Measurements from ENCODE around the gene PIM2.

Gene PIM2

GRCh38 chrX:48911412-48912182 is 7.2 kb downstream of the PIM2 start, which contains the start of gene SLC35A2:
TSS of gene SLC35A2 (minus strand) at chrX:48911646. CDS start at chrX:48911636, 10 bp downstream.
- no peak for TF ChIP-seq CTCF (conservative IDR thresholded peaks at IDR 0.05)
- peak within 1 kb of the TSS; percentile 64 for H3K27ac ChIP-seq

- peak overlapping the region; percentile 64 for H3K27ac ChIP-seq
- TF ChIP-seq CTCF (conservative IDR thresholded peaks at IDR 0.05): no peak
Observed at GRCh38 chrX:48910926-48911411, 7.9 kb downstream of the PIM2 start.

GRCh38 chrX:48909703-48910294 is 9.0 kb downstream of the PIM2 start:
- H3K27ac ChIP-seq: no peak overlapping the region
- no peak for TF ChIP-seq CTCF (conservative IDR thresholded peaks at IDR 0.05)

DNA sequence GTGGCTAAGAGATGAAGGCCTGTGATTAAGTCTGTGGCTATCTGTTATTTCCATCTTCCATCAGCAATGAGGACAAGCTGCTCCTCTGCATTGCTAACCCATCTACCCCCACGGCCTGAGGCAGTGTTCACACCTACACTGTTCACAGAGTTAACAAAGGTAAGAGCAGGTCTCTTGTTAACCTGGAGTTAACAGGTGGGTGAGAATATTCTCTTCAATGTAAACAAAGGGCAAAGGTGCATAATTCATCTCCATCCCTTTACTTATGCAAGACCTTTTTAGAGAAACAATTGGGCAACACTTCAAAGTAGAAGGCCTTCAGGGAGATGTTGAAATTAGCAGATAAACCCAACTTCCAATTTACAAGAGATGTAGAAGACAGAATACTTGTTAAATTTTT is 10.2 kb downstream of the PIM2 start:
- no peak overlapping the region for H3K27ac ChIP-seq
- no peak for TF ChIP-seq CTCF (conservative IDR thresholded peaks at IDR 0.05)

DNA sequence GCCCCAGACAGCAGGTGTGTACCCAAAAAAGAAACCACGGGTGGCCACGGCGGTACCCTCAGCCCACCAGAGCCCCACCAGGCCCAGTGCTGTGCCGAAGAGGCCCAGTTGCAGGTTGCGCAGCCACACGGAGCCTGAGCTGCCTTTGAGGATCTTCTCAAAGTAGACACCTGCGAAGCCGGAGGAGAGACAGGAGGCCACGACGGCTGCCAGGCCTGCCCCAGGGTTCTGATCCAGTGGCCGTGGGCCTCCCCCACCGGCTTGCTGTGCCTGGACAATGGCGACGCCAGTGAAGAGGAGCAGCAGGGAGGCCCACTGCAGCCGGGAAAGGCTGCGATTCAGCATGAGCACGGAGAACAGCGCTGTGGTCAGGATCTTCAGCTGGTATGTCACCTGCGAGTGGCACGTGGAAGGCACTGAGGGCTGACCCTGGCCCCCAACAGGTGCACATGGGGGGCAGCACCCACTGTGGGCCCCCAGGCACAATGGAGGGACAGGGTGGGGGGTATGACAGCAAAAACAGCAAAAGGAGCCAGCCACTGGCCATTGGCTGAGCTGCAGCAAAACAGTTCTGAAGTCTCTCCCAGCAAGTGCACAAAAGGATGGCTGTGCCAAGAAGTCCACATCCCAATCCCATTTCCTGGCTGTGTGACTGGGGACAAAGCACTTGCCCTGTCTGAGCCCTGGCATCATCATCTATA is 13.6 kb downstream of the PIM2 start:
- TF ChIP-seq CTCF (conservative IDR thresholded peaks at IDR 0.05): no peak
- H3K27ac ChIP-seq: no peak overlapping the region

GRCh38 chrX:48904626-48905025 is 14.2 kb downstream of the PIM2 start:
- no peak for TF ChIP-seq CTCF (conservative IDR thresholded peaks at IDR 0.05)
- no peak overlapping the region for H3K27ac ChIP-seq

DNA sequence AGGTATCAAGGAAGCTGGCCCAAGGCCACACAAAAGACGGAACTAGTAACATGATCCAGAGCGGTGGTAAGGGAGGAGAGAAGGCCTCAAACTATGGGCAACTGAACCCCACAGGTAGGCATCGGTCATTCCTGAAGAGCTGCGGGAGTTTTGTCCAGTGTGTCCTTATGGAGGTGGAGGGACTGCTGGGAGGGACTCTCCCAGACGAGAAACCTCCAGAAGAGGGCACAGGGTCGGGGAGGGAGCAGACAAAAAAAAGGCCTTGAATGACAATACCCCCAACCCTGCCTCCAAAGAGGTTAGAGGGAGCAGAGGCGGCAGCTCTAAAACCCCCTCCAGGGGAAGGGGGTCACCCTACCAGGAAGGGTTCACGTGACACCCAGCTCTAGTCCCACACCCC is 14.6 kb downstream of the PIM2 start:
- no peak overlapping the region for H3K27ac ChIP-seq
- TF ChIP-seq CTCF (conservative IDR thresholded peaks at IDR 0.05): no peak
